Subcutaneous adipose tissue (tissue), 4 donors: ENCODE data around the gene ZMIZ1. TPM values are rescaled to one million over a fixed set of nuclear protein-coding genes. Genes with fewer than 3 reads are reported as not detected.

Source experiments
- CTCF ChIP-seq: fragments of 450-650 bp; IDR thresholded peaks from one replicate; pipeline ENCODE4 v1.5.1; 2016; ENCODE audit warnings: low read depth, mild to moderate bottlenecking, control low read depth, antibody characterized with exemption, moderate library complexity
- total RNA-seq, 4 donors: library from RNA; depleted of rRNA; stranded (reverse); fragments of >200 nt; gene quantifications; one replicate each; pipeline ENCODE4 v1.1.0, GENCODE V29; 2016

Gene ZMIZ1
- total RNA-seq, 4 donors from 2014 or later: 38.1 to 70.6 (median 51.4) TPM

- TF ChIP-seq CTCF: no peak
Measured at GRCh38 chr10:79180414-79181221, 111.9 kb downstream of the ZMIZ1 start.

- TF ChIP-seq CTCF: no peak
Measured at GRCh38 chr10:79181227-79181626, 112.5 kb downstream of the ZMIZ1 start.

- no peak for TF ChIP-seq CTCF
Measured at GRCh38 chr10:79181698-79182521, 113.1 kb downstream of the ZMIZ1 start.

GRCh38 chr10:79182781-79183467 lies 114.2 kb downstream of the ZMIZ1 start:
- no peak for TF ChIP-seq CTCF

GRCh38 chr10:79183468-79183865 lies 114.7 kb downstream of the ZMIZ1 start:
- no peak for TF ChIP-seq CTCF

- no peak for TF ChIP-seq CTCF
Measured at GRCh38 chr10:79184145-79184625, 115.4 kb downstream of the ZMIZ1 start.
